Sigmoid colon (tissue), 4 donors: ENCODE measurements around the gene CC2D2B.

Experiments used
- CTCF ChIP-seq, 4 experiments: fragments of 450-650 bp in 3 of 4; fragments of 200-600 bp in 1 of 4; IDR thresholded peaks; one replicate each; pipeline ENCODE4 v1.5.1; 2016 to 2019; ENCODE audit warnings: antibody characterized with exemption in 4 of 4, mild to moderate bottlenecking in 3 of 4, moderate library complexity in 2 of 4
- EP300 ChIP-seq, 4 donors: sonication (generic); formaldehyde crosslinking; IDR thresholded peaks; one replicate each; pipeline ENCODE4 v1.6.1; 2017; ENCODE audit warnings: antibody characterized with exemption in 4 of 4
- POLR2A ChIP-seq, 2 donors: fragments of 450-650 bp; IDR thresholded peaks; one replicate each; pipeline ENCODE4 v1.6.1; 2016; ENCODE audit warnings: antibody characterized with exemption in 2 of 2, mild to moderate bottlenecking in 2 of 2, moderate library complexity in 2 of 2

GRCh38 chr10:95998255-95998784 lies 90.5 kb downstream of the CC2D2B start:
- TF ChIP-seq CTCF (IDR thresholded peaks at IDR 0.05) = no peak
- no peak for TF ChIP-seq EP300 (IDR thresholded peaks at IDR 0.05)
- no peak for TF ChIP-seq POLR2A (IDR thresholded peaks at IDR 0.05)
